Natural killer cell (primary cell): ENCODE results near the gene DUSP18. TPM values are rescaled to one million over a fixed set of nuclear protein-coding genes. Genes with fewer than 3 reads are reported as not detected.
A peak's percentile ranks its signal among the peaks of the same experiment; 100 is the strongest.

Experiments used
- ATAC-seq, 3 donors: fragments of 150-1000 bp in 2 of 3; fragments of 200-7000 bp in 1 of 3; cut with Tn5 transposase; 1 replicate in 1 of 3; 2 replicates in 2 of 3; pipeline ENCODE4 v1.10.0; 2021; ENCODE audit warnings: mild to moderate bottlenecking in 2 of 3, moderate library complexity in 2 of 3
- DNase-seq, 2 donors: peaks; one replicate each; pipeline versions ENCODE4 v3.0.0 to v3.0.0-alpha.2; 2013 to 2021; ENCODE audit warnings: mixed read lengths in 1 of 2
- H3K27ac ChIP-seq: one replicate; pipeline ENCODE4 v1.5.1; 2013; ENCODE audit warnings: mild to moderate bottlenecking, low read length
- H3K27me3 ChIP-seq: one replicate; pipeline ENCODE4 v1.6.1; 2013; ENCODE audit warnings: low read length; ENCODE audit not compliant: control insufficient read depth, insufficient read depth
- H3K36me3 ChIP-seq: one replicate; pipeline ENCODE4 v1.6.1; 2013; ENCODE audit warnings: low read length; ENCODE audit not compliant: control insufficient read depth, insufficient read depth
- H3K4me1 ChIP-seq: one replicate; pipeline ENCODE4 v1.6.1; 2013; ENCODE audit warnings: low read length; ENCODE audit not compliant: control insufficient read depth, insufficient read depth
- H3K4me3 ChIP-seq: one replicate; pipeline ENCODE4 v1.5.1; 2013; ENCODE audit warnings: low read length
- H3K9me3 ChIP-seq: one replicate; pipeline ENCODE4 v1.6.1; 2013; ENCODE audit warnings: low read length; ENCODE audit not compliant: control insufficient read depth, insufficient read depth
- H3K27ac Mint-ChIP-seq, 2 donors: one replicate each; pipeline ENCODE4 v1.8.0; 2022; ENCODE audit warnings: mild to moderate bottlenecking in 2 of 2, mixed read lengths in 2 of 2, moderate library complexity in 1 of 2
- H3K27me3 Mint-ChIP-seq, 2 donors: one replicate each; pipeline ENCODE4 v1.8.0; 2022; ENCODE audit warnings: low read depth in 2 of 2, mixed read lengths in 2 of 2
- H3K36me3 Mint-ChIP-seq: one replicate; pipeline ENCODE4 v1.8.0; 2022; ENCODE audit warnings: mixed read lengths
- H3K4me1 Mint-ChIP-seq, 2 donors: one replicate each; pipeline ENCODE4 v1.8.0; 2022; ENCODE audit warnings: mixed read lengths in 2 of 2
- H3K4me3 Mint-ChIP-seq: one replicate; pipeline ENCODE4 v1.8.0; 2022; ENCODE audit warnings: mild to moderate bottlenecking, moderate library complexity, mixed read lengths
- H3K9me3 Mint-ChIP-seq, 2 donors: one replicate each; pipeline ENCODE4 v1.8.0; 2022; ENCODE audit warnings: mixed read lengths in 2 of 2
- WGBS: methylation state at CpG from one replicate; pipeline ENCODE4 v1.1.7; 2013; ENCODE audit warnings: missing lambda C conversion rate; ENCODE audit not compliant: insufficient coverage; 5-methylcytosine and 5-hydroxymethylcytosine counted together
- intact Hi-C: fragments of 100-400 bp; cut with micrococcal nuclease; formaldehyde crosslinking; loops from one replicate; pipeline ENCODE4 v1.14.2; 2022
- total RNA-seq, 4 donors: library from RNA; stranded (reverse); fragments of 120-200 nt in 1 of 4; gene quantifications; one replicate each; pipeline versions ENCODE4 v1.2.3 to v1.2.4, GENCODE V29; 2013 to 2022
- TF ChIP-seq, protein P1 (sequence below): fragments of 200-600 bp; IDR thresholded peaks from one replicate; pipeline ENCODE4 v1.8.0; 2022; ENCODE audit warnings: antibody characterized with exemption

DUSP18 gene
- total RNA-seq, 3 donors from 2014 or later (not counting 1 experiment from before 2014, with no cell fraction given): 10.2 to 12.8 (median 10.5) TPM

DNA sequence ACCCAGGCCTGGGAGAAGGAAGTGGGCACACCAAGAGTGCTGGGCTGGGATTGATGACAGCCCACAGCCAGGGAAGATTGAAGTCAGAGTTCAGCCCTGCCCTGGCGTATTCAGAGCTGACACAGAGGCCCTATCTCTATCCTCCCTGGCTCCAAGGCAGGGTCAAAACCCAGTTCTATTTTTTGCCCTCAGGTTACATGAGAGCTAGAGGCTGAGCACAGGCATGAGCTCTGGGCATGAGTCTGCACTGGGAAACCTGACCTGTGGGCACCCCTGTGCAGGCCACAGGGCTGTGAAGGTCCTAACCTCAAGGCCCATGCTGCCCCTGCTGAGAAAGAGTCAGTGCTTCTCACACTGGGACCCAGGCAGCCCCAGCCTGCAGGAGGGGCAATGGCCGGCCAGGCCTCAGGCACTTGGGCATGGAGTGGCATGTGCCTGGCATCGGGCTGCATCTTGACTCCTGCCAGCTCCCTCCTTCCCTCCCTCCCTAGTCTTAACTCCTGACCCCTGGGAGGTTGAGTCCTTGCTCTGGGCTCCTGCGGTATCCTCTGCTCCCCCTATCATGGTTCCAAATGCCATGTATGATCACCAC, 26.7 kb downstream of the DUSP18 start:
- TF ChIP-seq, protein P1, sequence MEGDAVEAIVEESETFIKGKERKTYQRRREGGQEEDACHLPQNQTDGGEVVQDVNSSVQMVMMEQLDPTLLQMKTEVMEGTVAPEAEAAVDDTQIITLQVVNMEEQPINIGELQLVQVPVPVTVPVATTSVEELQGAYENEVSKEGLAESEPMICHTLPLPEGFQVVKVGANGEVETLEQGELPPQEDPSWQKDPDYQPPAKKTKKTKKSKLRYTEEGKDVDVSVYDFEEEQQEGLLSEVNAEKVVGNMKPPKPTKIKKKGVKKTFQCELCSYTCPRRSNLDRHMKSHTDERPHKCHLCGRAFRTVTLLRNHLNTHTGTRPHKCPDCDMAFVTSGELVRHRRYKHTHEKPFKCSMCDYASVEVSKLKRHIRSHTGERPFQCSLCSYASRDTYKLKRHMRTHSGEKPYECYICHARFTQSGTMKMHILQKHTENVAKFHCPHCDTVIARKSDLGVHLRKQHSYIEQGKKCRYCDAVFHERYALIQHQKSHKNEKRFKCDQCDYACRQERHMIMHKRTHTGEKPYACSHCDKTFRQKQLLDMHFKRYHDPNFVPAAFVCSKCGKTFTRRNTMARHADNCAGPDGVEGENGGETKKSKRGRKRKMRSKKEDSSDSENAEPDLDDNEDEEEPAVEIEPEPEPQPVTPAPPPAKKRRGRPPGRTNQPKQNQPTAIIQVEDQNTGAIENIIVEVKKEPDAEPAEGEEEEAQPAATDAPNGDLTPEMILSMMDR: no peak
- Mint-ChIP-seq H3K27ac (no peak overlapping the region), H3K36me3 (no peaks in the 10 kb centered on the region), H3K27me3 (no peaks in the 10 kb centered on the region), H3K4me3 (no peak overlapping the region), H3K9me3 (no peaks in the 10 kb centered on the region), H3K4me1 (peaks cover 0 to 8% of the 10 kb centered on the region in 2 donors)
- ATAC-seq (no peak), DNase-seq (no peak)
- intact Hi-C loops: no loop called here
- Histone ChIP-seq H3K27me3 (no peaks in the 10 kb centered on the region), H3K36me3 (no peaks in the 10 kb centered on the region), H3K9me3 (no peaks in the 10 kb centered on the region), H3K27ac (no peak overlapping the region), H3K4me3 (no peak overlapping the region), H3K4me1 (peaks cover 19% of the 10 kb centered on the region)
- WGBS: 96% methylated on average over 4 of the region's 4 CpGs

DNA sequence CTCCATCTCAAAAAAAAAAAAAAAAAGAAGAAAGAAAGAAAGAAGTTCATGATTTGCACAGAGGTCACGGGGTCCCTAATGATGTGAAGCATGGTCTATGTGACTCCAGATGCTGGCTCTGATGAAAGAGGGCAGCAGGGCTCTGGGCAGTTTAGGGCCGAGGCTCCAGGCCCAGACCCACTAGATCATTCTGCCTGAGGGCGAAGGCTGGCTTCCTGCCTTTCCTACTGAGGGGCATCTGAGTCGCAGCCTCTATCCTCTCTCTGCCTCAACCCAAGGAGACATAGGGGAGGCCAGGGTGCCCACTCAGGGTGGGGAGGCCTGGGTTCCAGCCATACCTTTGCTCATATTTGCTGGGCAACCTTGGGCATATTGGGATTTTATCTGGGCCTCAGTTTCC, 27.3 kb downstream of the DUSP18 start:
- H3K27ac ChIP-seq: no peak overlapping the region
- no peaks in the 10 kb centered on the region for H3K27me3 ChIP-seq
- DNase-seq (no peak), ATAC-seq (no peak)
- Mint-ChIP-seq H3K4me1 (peaks cover 0 to 14% of the 10 kb centered on the region in 2 donors), H3K27me3 (no peaks in the 10 kb centered on the region), H3K27ac (no peak overlapping the region), H3K4me3 (no peak overlapping the region), H3K36me3 (no peaks in the 10 kb centered on the region), H3K9me3 (no peaks in the 10 kb centered on the region)
- 91% methylated on average over 4 of the region's 4 CpGs for WGBS
- H3K9me3 ChIP-seq: no peaks in the 10 kb centered on the region
- intact Hi-C loops: no loop called here
- H3K4me1 ChIP-seq: peaks cover 20% of the 10 kb centered on the region
- H3K4me3 ChIP-seq: no peak overlapping the region
- no peaks in the 10 kb centered on the region for H3K36me3 ChIP-seq
- TF ChIP-seq, protein P1: no peak

- WGBS: 100% methylated on average over 1 of the region's 1 CpG
- TF ChIP-seq, protein P1: no peak
- no peaks in the 10 kb centered on the region for H3K27me3 Mint-ChIP-seq
Measured at GRCh38 chr22:30637701-30638114, 30.0 kb downstream of the DUSP18 start.

More at GRCh38 chr22:30637701-30638114, 30.0 kb downstream of the DUSP18 start:
- Mint-ChIP-seq H3K36me3 (no peaks in the 10 kb centered on the region), H3K4me3 (peak overlapping the region; percentile 45), H3K9me3 (no peaks in the 10 kb centered on the region), H3K4me1 (peaks cover 7 to 25% of the 10 kb centered on the region in 2 donors), H3K27ac (no peak overlapping the region)
- Histone ChIP-seq H3K4me3 (no peak overlapping the region), H3K36me3 (no peaks in the 10 kb centered on the region), H3K4me1 (peaks cover 33% of the 10 kb centered on the region), H3K27me3 (no peaks in the 10 kb centered on the region), H3K9me3 (no peaks in the 10 kb centered on the region), H3K27ac (no peak overlapping the region)
- DNase-seq: no peak
- ATAC-seq: no peak
- intact Hi-C loops: no loop called here
